K562 (cell line): ENCODE measurements around the gene MGAM2. TPM values are rescaled to one million over a fixed set of nuclear protein-coding genes. Genes with fewer than 3 reads are reported as not detected.

ENCODE experiments used
- ATAC-seq: fragments of 200-7000 bp; cut with Tn5 transposase; 3 replicates; pipeline ENCODE4 v1.9.1; 2020; ENCODE audit warnings: moderate library complexity
- BruUV-seq: library from RNA; stranded (reverse); fragments of 400-500 nt; replicated peaks from 2 replicates; lab custom pipeline; 2021; lab: Mats Ljungman, UMichigan
- CTCF ChIA-PET: fragments of 300-600 bp; formaldehyde crosslinking; extraction: SDS; loops from one replicate; lab custom pipeline; 2021; ENCODE audit warnings: low intra/inter-chr PET ratio; lab: Yijun Ruan, JAX
- POLR2A ChIA-PET: fragments of 300-600, 350-650 bp; sonication (Branson Sonifier 250); formaldehyde crosslinking; extraction: SDS; loops from one replicate; lab custom pipeline; 2021; ENCODE audit warnings: antibody characterized with exemption, inconsistent platforms; lab: Yijun Ruan, JAX
- DNase-seq, 4 experiments: peaks; one replicate each; pipeline versions ENCODE4 v3.0.0 to v3.0.0-alpha.2; 2011 to 2018; ENCODE audit warnings: low spot score in 3 of 4, mixed read lengths in 3 of 4; ENCODE audit errors: extremely low read depth in 1 of 4
- FAIRE-seq: peaks from 2 replicates; lab custom pipeline; 2011; peaks lifted over from hg19 to GRCh38; lab: Jason Lieb, UNC
- H2AFZ ChIP-seq: 2 replicates; pipeline ENCODE4 v1.6.0; 2011; ENCODE audit warnings: low read depth, low read length, control low read depth, inconsistent platforms
- H3K27ac ChIP-seq: fragments of 200-600 bp; 3 replicates; pipeline ENCODE4 v1.8.0; 2011; ENCODE audit warnings: low read depth, mild to moderate bottlenecking, control low read depth, inconsistent platforms, low read length, moderate library complexity, mixed read lengths; ENCODE audit errors: extremely low read depth
- H3K27me3 ChIP-seq, 2 experiments: fragments of 300-600 bp in 1 of 2; 2 replicates in 1 of 2; 3 replicates in 1 of 2; pipeline versions ENCODE4 v1.6.0 to v1.8.0; 2011; ENCODE audit warnings: inconsistent platforms in 2 of 2, low read length in 2 of 2, mild to moderate bottlenecking in 1 of 2, mixed read lengths in 1 of 2, moderate library complexity in 1 of 2; ENCODE audit not compliant: control insufficient read depth in 2 of 2, insufficient read depth in 2 of 2
- H3K36me3 ChIP-seq: fragments of 300-600 bp; 3 replicates; pipeline ENCODE4 v1.8.0; 2011; ENCODE audit warnings: mild to moderate bottlenecking, low read length, inconsistent platforms; ENCODE audit not compliant: control insufficient read depth, insufficient read depth
- H3K4me1 ChIP-seq, 2 experiments: fragments of 200-600 bp in 1 of 2; replicated peaks in 1 of 2; 2 replicates in 1 of 2; 3 replicates in 1 of 2; pipeline versions ENCODE4 v1.5.1 to v1.8.0; 2011; ENCODE audit warnings: inconsistent platforms in 2 of 2, low read length in 2 of 2, mild to moderate bottlenecking in 1 of 2, mixed read lengths in 1 of 2, moderate library complexity in 1 of 2; ENCODE audit not compliant: control insufficient read depth in 2 of 2, insufficient read depth in 2 of 2
- H3K4me2 ChIP-seq: 2 replicates; pipeline ENCODE4 v1.6.1; 2011; ENCODE audit warnings: low read length, control low read depth, inconsistent platforms, mixed read lengths; ENCODE audit not compliant: insufficient read depth
- H3K4me3 ChIP-seq: fragments of 200-600 bp; sonication (generic), shearing (Covaris generic); 2 replicates; pipeline ENCODE4 v1.5.1; 2016; ENCODE audit warnings: control low read depth, inconsistent platforms
- H3K79me2 ChIP-seq: fragments of 200-600 bp; 3 replicates; pipeline ENCODE4 v1.8.0; 2011; ENCODE audit warnings: low read length, inconsistent platforms; ENCODE audit not compliant: control insufficient read depth, insufficient read depth
- H3K9ac ChIP-seq, 2 experiments: 2 replicates each; pipeline versions ENCODE4 v1.6.0 to v1.6.1; 2011; ENCODE audit warnings: low read depth in 2 of 2, low read length in 2 of 2, control low read depth in 1 of 2, inconsistent platforms in 1 of 2, mild to moderate bottlenecking in 1 of 2, mixed read lengths in 1 of 2; ENCODE audit not compliant: insufficient read depth in 1 of 2
- H3K9me1 ChIP-seq: one replicate; pipeline ENCODE4 v1.6.0; 2011; ENCODE audit warnings: inconsistent platforms, mild to moderate bottlenecking, low read length, moderate library complexity; ENCODE audit not compliant: control insufficient read depth, insufficient read depth
- H3K9me3 ChIP-seq: replicated peaks from 2 replicates; pipeline ENCODE4 v1.5.1; 2011; ENCODE audit warnings: low read depth, low read length, inconsistent platforms; ENCODE audit not compliant: control insufficient read depth, insufficient read depth
- H4K20me1 ChIP-seq: replicated peaks from 2 replicates; pipeline ENCODE4 v1.6.1; 2011; ENCODE audit warnings: low read length, inconsistent platforms, mixed read lengths; ENCODE audit not compliant: control insufficient read depth, insufficient read depth
- CC2D1A ChIP-seq: fragments of 450-650 bp; IDR thresholded peaks from 2 replicates; pipeline ENCODE4 v1.6.1; 2017; ENCODE audit warnings: mild to moderate bottlenecking
- FOXM1 ChIP-seq, 2 experiments: fragments of 450-650 bp in 1 of 2; sonication (generic) in 1 of 2; formaldehyde crosslinking in 1 of 2; IDR thresholded peaks; 2 replicates each; pipeline versions ENCODE4 v1.6.1 to v1.9.0; 2017 to 2022; ENCODE audit warnings: low read depth in 2 of 2, mild to moderate bottlenecking in 2 of 2, missing genetic modification reagents in 1 of 2, moderate library complexity in 1 of 2
- POLR2B ChIP-seq: fragments of 450-650 bp; IDR thresholded peaks from 2 replicates; pipeline ENCODE4 v1.6.1; 2018; ENCODE audit warnings: low read depth; ENCODE audit not compliant: partially characterized antibody
- ZBTB11 ChIP-seq, 3 experiments: fragments of 200-800 bp in 1 of 3; fragments of 250-450 bp in 1 of 3; fragments of 450-650 bp in 1 of 3; sonication (Bioruptor Pico) in 1 of 3; sonication (Bioruptor generic) in 1 of 3; formaldehyde crosslinking in 1 of 3; IDR thresholded peaks; 2 replicates each; pipeline versions ENCODE4 v1.6.1 to v1.8.0; 2016 to 2022; ENCODE audit warnings: mild to moderate bottlenecking in 2 of 3, missing genetic modification characterization in 2 of 3, missing compliant biosample characterization in 1 of 3, moderate library complexity in 1 of 3
- ZNF197 ChIP-seq: fragments of 200-800 bp; sonication (Bioruptor generic); IDR thresholded peaks from 2 replicates; pipeline ENCODE4 v1.6.1; 2016; ENCODE audit warnings: low read depth, missing genetic modification characterization, missing compliant biosample characterization
- WGBS: fragments of 100-300 bp; shearing (Covaris generic); methylation state at CpG from one replicate; pipeline ENCODE4 v1.1.6; 2016; ENCODE audit warnings: low coverage, mixed read lengths; ENCODE audit not compliant: insufficient coverage; ENCODE audit errors: missing lambda C conversion rate; 5-methylcytosine and 5-hydroxymethylcytosine counted together
- in situ Hi-C: fragments of 300-500 bp; cut with MboI; formaldehyde crosslinking; loops from 4 replicates; pipeline ENCODE4 v1.15.0; 2018; ENCODE audit warnings: inconsistent platforms, mixed read lengths
- intact Hi-C: fragments of 100-400 bp; cut with micrococcal nuclease; formaldehyde crosslinking; loops from 2 replicates; pipeline ENCODE4 v1.14.2; 2022
- polyA plus RNA-seq, 8 experiments: library from polyadenylated mRNA; depleted of rRNA in 4 of 8; stranded (reverse) in 5 of 8; unstranded in 3 of 8; fragments of >200 nt; fragmentation: Nextera tagmentation in 2 of 8; fragmentation: Illumina TruSeq in 1 of 8; extraction: Ambion mirVana in 2 of 8; extraction: Trizol in 1 of 8; gene quantifications; 2 replicates each; pipeline versions ENCODE4 v1.2.1 to v1.2.3, GENCODE V29; 2011 to 2014; ENCODE audit warnings: inconsistent platforms in 1 of 8, missing spikeins in 1 of 8
- total RNA-seq, 7 experiments: library from RNA; depleted of rRNA in 6 of 7; stranded (reverse); fragments of >200 nt in 6 of 7; fragmentation: Illumina TruSeq in 2 of 7; extraction: Trizol in 2 of 7; gene quantifications; 2 replicates each; pipeline versions ENCODE4 v1.2.1 to v1.2.3, GENCODE V29; 2011 to 2021; ENCODE audit warnings: low replicate concordance in 1 of 7

MGAM2 gene
- total and polyA plus RNA-seq, 9 of the 15 experiments (the other 6 are each of a cell fraction or from before 2014, with no cell fraction given) = 0.03 TPM; not detected in 8

- H3K4me2 ChIP-seq = no peak within 1 kb of the TSS
- WGBS = 0% methylated on average over 1 of the region's 1 CpG
These were observed 146.4 kb downstream of the MGAM2 start, which contains the start of gene PRSS58 for GRCh38 chr7:142257958-142258357. Gene PRSS58, minus strand, starts transcription at chr7:142258058. Its CDS starts 351 bp downstream, at chr7:142257707.

GRCh38 chr7:142263598-142264380 is 152.3 kb downstream of the MGAM2 start:
- no peak overlapping the region for H3K4me2 ChIP-seq
- no peak overlapping the region for H2AFZ ChIP-seq
- H3K4me3 ChIP-seq = no peak overlapping the region
- intact Hi-C loops = no loop called here
- 0% methylated on average over 8 of the region's 8 CpGs for WGBS
- no TSS peak for BruUV-seq
- no peak overlapping the region for H3K9ac ChIP-seq
- CTCF ChIA-PET = no interaction called here
- H3K9me1 ChIP-seq = no peaks in the 10 kb centered on the region
- in situ Hi-C loops = no loop called here
- no peaks in the 10 kb centered on the region for H3K36me3 ChIP-seq
- H3K4me1 ChIP-seq = no peaks in the 10 kb centered on the region
- H3K27me3 ChIP-seq = no peaks in the 10 kb centered on the region
- no peaks in the 10 kb centered on the region for H3K79me2 ChIP-seq
- no peaks in the 10 kb centered on the region for H4K20me1 ChIP-seq
- FAIRE-seq (no peak), DNase-seq (no peak), ATAC-seq (no peak)
- no peak overlapping the region for H3K27ac ChIP-seq
- POLR2A ChIA-PET = no interaction called here
- no peaks in the 10 kb centered on the region; the same call in 1 of the 2 replicates for H3K9me3 ChIP-seq
- no peak for TF ChIP-seq ZBTB11 (CRISPR knock-in tag; IDR thresholded peaks at IDR 0.05)

More at GRCh38 chr7:142257958-142258357, 146.4 kb downstream of the MGAM2 start, which contains the start of gene PRSS58:
- FAIRE-seq (no peak), DNase-seq (no peak), ATAC-seq (no peak)
- Histone ChIP-seq H3K9me3 (no peaks in the 10 kb centered on the region; the same call in 1 of the 2 replicates), H3K9me1 (no peaks in the 10 kb centered on the region), H3K79me2 (no peaks in the 10 kb centered on the region), H3K9ac (no peak within 1 kb of the TSS), H3K4me3 (no peak within 1 kb of the TSS), H3K27me3 (no peaks in the 10 kb centered on the region), H3K36me3 (no peaks in the 10 kb centered on the region), H2AFZ (no peak within 1 kb of the TSS), H3K27ac (no peak within 1 kb of the TSS), H3K4me1 (no peaks in the 10 kb centered on the region), H4K20me1 (no peaks in the 10 kb centered on the region)
- CTCF ChIA-PET = no interaction called here
- BruUV-seq = no TSS peak
- in situ Hi-C loops = no loop called here
- intact Hi-C loops = no loop called here
- TF ChIP-seq CC2D1A = no peak
- TF ChIP-seq POLR2B = no peak
- TF ChIP-seq FOXM1 (IDR thresholded peaks at IDR 0.05; ENCODE audit: low read depth) = no peak
- no peak for TF ChIP-seq FOXM1 (CRISPR knock-in tag; IDR thresholded peaks at IDR 0.05; ENCODE audit: low read depth)
- no peak for TF ChIP-seq ZNF197 (CRISPR knock-in tag)
- TF ChIP-seq, all 486 proteins: peak for 0
- POLR2A ChIA-PET = no interaction called here
